Natural killer cell (primary cell): ENCODE results near the gene GFPT2. TPM values are rescaled to one million over a fixed set of nuclear protein-coding genes. Genes with fewer than 3 reads are reported as not detected.

ENCODE experiments used
- ATAC-seq, 3 donors: fragments of 150-1000 bp in 2 of 3; fragments of 200-7000 bp in 1 of 3; cut with Tn5 transposase; 1 replicate in 1 of 3; 2 replicates in 2 of 3; pipeline ENCODE4 v1.10.0; 2021; ENCODE audit warnings: mild to moderate bottlenecking in 2 of 3, moderate library complexity in 2 of 3
- DNase-seq, 2 donors: peaks; one replicate each; pipeline versions ENCODE4 v3.0.0 to v3.0.0-alpha.2; 2013 to 2021; ENCODE audit warnings: mixed read lengths in 1 of 2
- H3K27ac ChIP-seq: one replicate; pipeline ENCODE4 v1.5.1; 2013; ENCODE audit warnings: mild to moderate bottlenecking, low read length
- H3K27me3 ChIP-seq: one replicate; pipeline ENCODE4 v1.6.1; 2013; ENCODE audit warnings: low read length; ENCODE audit not compliant: control insufficient read depth, insufficient read depth
- H3K36me3 ChIP-seq: one replicate; pipeline ENCODE4 v1.6.1; 2013; ENCODE audit warnings: low read length; ENCODE audit not compliant: control insufficient read depth, insufficient read depth
- H3K4me1 ChIP-seq: one replicate; pipeline ENCODE4 v1.6.1; 2013; ENCODE audit warnings: low read length; ENCODE audit not compliant: control insufficient read depth, insufficient read depth
- H3K4me3 ChIP-seq: one replicate; pipeline ENCODE4 v1.5.1; 2013; ENCODE audit warnings: low read length
- H3K9me3 ChIP-seq: one replicate; pipeline ENCODE4 v1.6.1; 2013; ENCODE audit warnings: low read length; ENCODE audit not compliant: control insufficient read depth, insufficient read depth
- H3K27ac Mint-ChIP-seq, 2 donors: one replicate each; pipeline ENCODE4 v1.8.0; 2022; ENCODE audit warnings: mild to moderate bottlenecking in 2 of 2, mixed read lengths in 2 of 2, moderate library complexity in 1 of 2
- H3K27me3 Mint-ChIP-seq, 2 donors: one replicate each; pipeline ENCODE4 v1.8.0; 2022; ENCODE audit warnings: low read depth in 2 of 2, mixed read lengths in 2 of 2
- H3K36me3 Mint-ChIP-seq: one replicate; pipeline ENCODE4 v1.8.0; 2022; ENCODE audit warnings: mixed read lengths
- H3K4me1 Mint-ChIP-seq, 2 donors: one replicate each; pipeline ENCODE4 v1.8.0; 2022; ENCODE audit warnings: mixed read lengths in 2 of 2
- H3K4me3 Mint-ChIP-seq: one replicate; pipeline ENCODE4 v1.8.0; 2022; ENCODE audit warnings: mild to moderate bottlenecking, moderate library complexity, mixed read lengths
- H3K9me3 Mint-ChIP-seq, 2 donors: one replicate each; pipeline ENCODE4 v1.8.0; 2022; ENCODE audit warnings: mixed read lengths in 2 of 2
- CTCF ChIP-seq: fragments of 200-600 bp; IDR thresholded peaks from one replicate; pipeline ENCODE4 v1.8.0; 2022; ENCODE audit warnings: antibody characterized with exemption
- WGBS: methylation state at CpG from one replicate; pipeline ENCODE4 v1.1.7; 2013; ENCODE audit warnings: missing lambda C conversion rate; ENCODE audit not compliant: insufficient coverage; 5-methylcytosine and 5-hydroxymethylcytosine counted together
- intact Hi-C: fragments of 100-400 bp; cut with micrococcal nuclease; formaldehyde crosslinking; loops from one replicate; pipeline ENCODE4 v1.14.2; 2022
- total RNA-seq, 4 donors: library from RNA; stranded (reverse); fragments of 120-200 nt in 1 of 4; gene quantifications; one replicate each; pipeline versions ENCODE4 v1.2.3 to v1.2.4, GENCODE V29; 2013 to 2022

The GFPT2 gene
- total RNA-seq, 3 donors from 2014 or later (not counting 1 experiment from before 2014, with no cell fraction given): 0.56 to 0.86 TPM; not detected in 1

- WGBS: 84% methylated on average over 13 of the region's 13 CpGs
- TF ChIP-seq CTCF: no peak
- H3K27ac Mint-ChIP-seq: no peak overlapping the region
- no peaks in the 10 kb centered on the region for H3K4me1 ChIP-seq
- ATAC-seq (no peak), DNase-seq (no peak)
- H3K27me3 Mint-ChIP-seq: no peaks in the 10 kb centered on the region
- no peaks in the 10 kb centered on the region for H3K4me1 Mint-ChIP-seq
- no peak overlapping the region for H3K4me3 Mint-ChIP-seq
- H3K4me3 ChIP-seq: no peak overlapping the region
- H3K27me3 ChIP-seq: no peaks in the 10 kb centered on the region
- no peaks in the 10 kb centered on the region for H3K9me3 Mint-ChIP-seq
- H3K36me3 ChIP-seq: no peaks in the 10 kb centered on the region
- H3K36me3 Mint-ChIP-seq: no peaks in the 10 kb centered on the region
- H3K9me3 ChIP-seq: no peaks in the 10 kb centered on the region
- H3K27ac ChIP-seq: no peak overlapping the region
- intact Hi-C loops: no loop called here
These were observed 24.5 kb upstream of the GFPT2 start for GRCh38 chr5:180377556-180378197.

GRCh38 chr5:180376511-180376910 lies 23.4 kb upstream of the GFPT2 start:
- Histone ChIP-seq H3K27ac (no peak overlapping the region), H3K4me1 (no peaks in the 10 kb centered on the region), H3K36me3 (no peaks in the 10 kb centered on the region), H3K27me3 (no peaks in the 10 kb centered on the region), H3K9me3 (no peaks in the 10 kb centered on the region), H3K4me3 (no peak overlapping the region)
- Mint-ChIP-seq H3K4me1 (no peaks in the 10 kb centered on the region), H3K9me3 (no peaks in the 10 kb centered on the region), H3K4me3 (no peak overlapping the region), H3K27ac (no peak overlapping the region), H3K36me3 (no peaks in the 10 kb centered on the region), H3K27me3 (no peaks in the 10 kb centered on the region)
- intact Hi-C loops: no loop called here
- TF ChIP-seq CTCF: no peak
- no peak for DNase-seq
- no peak for ATAC-seq
- WGBS: 80% methylated on average over 5 of the region's 6 CpGs

GRCh38 chr5:180375955-180376354 lies 22.8 kb upstream of the GFPT2 start:
- 90% methylated on average over 8 of the region's 8 CpGs for WGBS
- no peak for ATAC-seq
- H3K27ac Mint-ChIP-seq: no peak overlapping the region
- H3K4me3 ChIP-seq: no peak overlapping the region
- H3K4me1 ChIP-seq: no peaks in the 10 kb centered on the region
- no peaks in the 10 kb centered on the region for H3K27me3 ChIP-seq
- H3K4me1 Mint-ChIP-seq: no peaks in the 10 kb centered on the region
- no peak overlapping the region for H3K4me3 Mint-ChIP-seq
- no peak for DNase-seq
- no peaks in the 10 kb centered on the region for H3K36me3 ChIP-seq
- no peaks in the 10 kb centered on the region for H3K9me3 ChIP-seq
- H3K27me3 Mint-ChIP-seq: no peaks in the 10 kb centered on the region
- no peaks in the 10 kb centered on the region for H3K36me3 Mint-ChIP-seq
- intact Hi-C loops: no loop called here
- no peaks in the 10 kb centered on the region for H3K9me3 Mint-ChIP-seq
- TF ChIP-seq CTCF: no peak
- no peak overlapping the region for H3K27ac ChIP-seq

- intact Hi-C loops: no loop called here
- Histone ChIP-seq H3K27ac (no peak overlapping the region), H3K4me3 (no peak overlapping the region), H3K27me3 (no peaks in the 10 kb centered on the region), H3K9me3 (no peaks in the 10 kb centered on the region), H3K4me1 (no peaks in the 10 kb centered on the region), H3K36me3 (no peaks in the 10 kb centered on the region)
- no peaks in the 10 kb centered on the region for H3K4me1 Mint-ChIP-seq
- H3K27ac Mint-ChIP-seq: no peak overlapping the region
- 93% methylated on average over 8 of the region's 9 CpGs for WGBS
- H3K27me3 Mint-ChIP-seq: no peaks in the 10 kb centered on the region
- H3K4me3 Mint-ChIP-seq: no peak overlapping the region
- no peak for ATAC-seq
- no peaks in the 10 kb centered on the region for H3K36me3 Mint-ChIP-seq
- DNase-seq: no peak
- H3K9me3 Mint-ChIP-seq: no peaks in the 10 kb centered on the region
- TF ChIP-seq CTCF: no peak
These were observed 22.2 kb upstream of the GFPT2 start for GRCh38 chr5:180375291-180375690.
